Transverse colon (tissue), 4 donors: ENCODE data around the gene CYB5R4. TPM values are rescaled to one million over a fixed set of nuclear protein-coding genes. Genes with fewer than 3 reads are reported as not detected.

Experiments
- DNase-seq: peaks from one replicate; pipeline ENCODE4 v3.0.0-alpha.2; 2019
- H3K27ac ChIP-seq, 4 donors: fragments of 200-600 bp; sonication (generic); 2 replicates each; pipeline ENCODE4 v1.5.1; 2016 to 2018; ENCODE audit warnings: inconsistent platforms in 4 of 4
- H3K27me3 ChIP-seq: fragments of 200-600 bp; sonication (generic); 2 replicates; pipeline ENCODE4 v1.5.1; 2017; ENCODE audit warnings: inconsistent platforms
- H3K36me3 ChIP-seq, 4 donors: fragments of 200-600 bp; sonication (generic); 2 replicates each; pipeline ENCODE4 v1.5.1; 2017 to 2019; ENCODE audit warnings: inconsistent platforms in 4 of 4
- H3K4me1 ChIP-seq, 4 donors: fragments of 200-600 bp; sonication (generic); 2 replicates each; pipeline ENCODE4 v1.5.1; 2017 to 2020; ENCODE audit warnings: inconsistent platforms in 4 of 4
- H3K4me3 ChIP-seq, 4 donors: fragments of 200-600 bp; sonication (generic); 1 replicate in 1 of 4; 2 replicates in 3 of 4; pipeline versions ENCODE4 v1.5.1 to v1.6.1; 2017 to 2019; ENCODE audit warnings: inconsistent platforms in 4 of 4
- H3K9me3 ChIP-seq, 2 donors: fragments of 200-600 bp; sonication (generic); 2 replicates each; pipeline ENCODE4 v1.5.1; 2017 to 2019; ENCODE audit warnings: inconsistent platforms in 2 of 2
- CTCF ChIP-seq, 5 experiments: fragments of 200-600 bp in 3 of 5; fragments of 450-650 bp in 2 of 5; sonication (generic) in 3 of 5; IDR thresholded peaks; 1 replicate in 2 of 5; 2 replicates in 3 of 5; pipeline ENCODE4 v1.5.1; 2016 to 2017; ENCODE audit warnings: antibody characterized with exemption in 5 of 5, inconsistent platforms in 3 of 5, mild to moderate bottlenecking in 2 of 5, moderate library complexity in 1 of 5
- EP300 ChIP-seq: sonication (generic); formaldehyde crosslinking; IDR thresholded peaks from one replicate; pipeline ENCODE4 v1.6.1; 2017; ENCODE audit warnings: antibody characterized with exemption, low read depth
- POLR2A ChIP-seq: fragments of 450-650 bp; IDR thresholded peaks from one replicate; pipeline ENCODE4 v1.6.1; 2016; ENCODE audit warnings: antibody characterized with exemption, mild to moderate bottlenecking, moderate library complexity
- POLR2AphosphoS5 ChIP-seq, 3 donors: sonication (generic); formaldehyde crosslinking; IDR thresholded peaks; one replicate each; pipeline ENCODE4 v1.6.1; 2016; ENCODE audit warnings: antibody characterized with exemption in 3 of 3
- WGBS, 2 donors: methylation state at CpG; one replicate each; pipeline ENCODE4 v1.1.5; 2018; ENCODE audit warnings: low coverage in 1 of 2; 5-methylcytosine and 5-hydroxymethylcytosine counted together
- in situ Hi-C, 4 donors: fragments of 200-750 bp; cut with MboI; loops; one replicate each; pipeline versions ENCODE4 v1.15.0 to v1.15.1; 2017; ENCODE audit warnings: low sequenced_read_pairs in 3 of 4, low pct_ligation_motif_present in 1 of 4, low pct_unique_long_range_greater_than_20kb in 1 of 4
- intact Hi-C: fragments of 100-400 bp; cut with DNase I; formaldehyde crosslinking; loops from one replicate; pipeline ENCODE4 v1.15.1; 2023; ENCODE audit warnings: low total_unique reads
- total RNA-seq, 4 donors: library from RNA; depleted of rRNA; stranded (reverse); fragments of >200 nt; gene quantifications; one replicate each; pipeline ENCODE4 v1.1.0, GENCODE V29; 2016

CYB5R4 gene
- 10 to 100 TPM in 1 of 4 donors, 1 to 10 TPM in 3; 6.0 to 10.5 (median 8.4) TPM for total RNA-seq

DNA sequence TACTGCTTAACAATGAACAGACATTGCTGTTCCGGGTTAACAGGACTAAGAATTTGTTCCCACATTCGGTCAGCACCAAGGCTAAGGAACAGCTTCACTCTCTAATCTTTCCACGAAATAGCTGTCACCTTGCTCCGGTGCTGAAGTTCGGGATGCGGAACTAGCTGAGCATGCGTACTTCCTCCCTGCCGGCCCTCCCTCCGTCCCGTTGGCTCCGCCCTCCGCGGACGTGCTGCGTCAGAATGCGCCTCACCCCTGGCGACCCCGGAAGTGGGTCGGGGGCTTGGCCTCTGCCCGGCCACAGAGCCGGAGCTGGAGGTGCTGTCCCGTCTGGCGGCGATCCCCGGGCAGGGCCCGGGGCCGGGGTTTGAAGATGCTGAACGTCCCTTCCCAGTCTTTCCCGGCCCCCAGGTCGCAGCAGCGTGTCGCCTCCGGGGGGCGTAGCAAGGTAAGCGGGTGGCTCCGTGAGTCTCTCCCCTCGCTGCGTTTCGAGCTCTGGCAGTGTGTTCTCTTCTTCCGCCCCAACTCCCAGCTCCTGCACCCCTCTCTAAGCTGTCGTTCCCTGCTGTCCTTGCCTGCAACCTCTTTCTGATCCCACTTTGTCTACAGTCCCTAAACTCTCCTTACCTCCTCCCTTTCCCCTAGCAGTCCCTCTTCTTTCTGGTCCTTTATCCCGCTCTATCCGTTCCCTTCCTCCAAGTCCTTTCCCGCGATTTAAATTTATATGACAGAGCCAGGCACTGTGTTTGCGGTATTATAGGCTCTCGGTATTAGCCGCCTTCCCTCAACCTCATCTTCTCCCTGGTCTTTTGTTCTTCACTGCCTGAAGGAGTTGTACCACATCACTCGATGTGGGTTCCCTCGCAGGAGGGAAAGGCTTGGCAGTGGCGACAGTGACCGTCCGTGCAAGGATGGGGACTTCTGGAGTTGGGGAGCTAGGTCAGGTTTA is at the start of gene CYB5R4:
TSS of gene CYB5R4 (plus strand) at position 280 of the 949 bp plus-strand sequence. CDS start at position 374, 94 bp downstream.
- intact Hi-C loops = no loop called here

DNA sequence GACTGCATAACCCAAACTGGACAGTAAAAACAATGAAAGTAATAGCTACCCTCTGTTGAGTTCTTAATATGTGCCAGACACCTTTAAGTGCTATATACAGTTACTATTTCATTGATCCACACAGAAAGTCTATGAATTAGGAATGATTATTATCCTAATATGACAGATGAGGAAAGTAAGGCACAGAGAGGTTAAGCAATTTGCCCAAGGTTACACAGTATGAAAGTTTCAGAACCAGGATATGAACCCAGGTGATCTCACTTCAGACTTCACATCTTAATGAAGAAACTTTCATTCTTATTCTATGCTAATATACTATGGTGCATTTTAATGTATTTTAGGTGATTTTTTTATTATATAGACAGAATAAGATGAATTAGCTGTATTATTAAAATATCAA is 46.9 kb upstream of the CYB5R4 start:
- H3K27me3 ChIP-seq = no peaks in the 10 kb centered on the region
- in situ Hi-C loops (no loop called here), intact Hi-C loops (no loop called here)
- TF ChIP-seq EP300 (no peak), POLR2A (no peak), CTCF (IDR thresholded peaks at IDR 0.05) (no peak)
- H3K27ac ChIP-seq = no peak overlapping the region
- H3K4me1 ChIP-seq = no peaks in the 10 kb centered on the region
- DNase-seq = no peak
- H3K9me3 ChIP-seq = no peaks in the 10 kb centered on the region
- H3K36me3 ChIP-seq = no peaks in the 10 kb centered on the region
- no peak overlapping the region for H3K4me3 ChIP-seq

More for the DNA sequence above, at the start of gene CYB5R4:
- in situ Hi-C loops = no loop called here
- Histone ChIP-seq H3K9me3 (no peaks in the 10 kb centered on the region), H3K4me1 (peaks cover 12 to 22% (median 16%) of the 10 kb centered on the region in 4 donors), H3K4me3 (peak within 1 kb of the TSS; percentile 71 to 98 (median 84)), H3K27ac (peak within 1 kb of the TSS; percentile 82 to 94 (median 92)), H3K36me3 (peaks cover 0 to 5% (median 2%) of the 10 kb centered on the region in 4 donors), H3K27me3 (peaks cover 8% of the 10 kb centered on the region)
- 0% methylated on average over 18 to 43 of the region's 53 CpGs for WGBS, 2 donors
- TF ChIP-seq POLR2A (peak; percentile 96), CTCF (IDR thresholded peaks at IDR 0.05) (peak; percentile 24 to 42 (median 30)), EP300 (no peak), POLR2AphosphoS5 (IDR thresholded peaks at IDR 0.05) (peak; percentile 91 to 96 (median 93))
- DNase-seq = peak; percentile 97

- in situ Hi-C loops = no loop called here
- DNase-seq = no peak
- H3K27me3 ChIP-seq = no peaks in the 10 kb centered on the region
- intact Hi-C loops = no loop called here
- no peaks in the 10 kb centered on the region for H3K9me3 ChIP-seq
- no peak overlapping the region for H3K27ac ChIP-seq
- H3K4me1 ChIP-seq = no peaks in the 10 kb centered on the region
- H3K36me3 ChIP-seq = no peaks in the 10 kb centered on the region
- WGBS, 2 donors = 11 to 20% methylated on average over 2 of the region's 2 CpGs
- H3K4me3 ChIP-seq = no peak overlapping the region
- no peak for TF ChIP-seq CTCF (IDR thresholded peaks at IDR 0.05)
- TF ChIP-seq POLR2AphosphoS5 (IDR thresholded peaks at IDR 0.05) = no peak
- TF ChIP-seq EP300 = no peak
Observed at GRCh38 chr6:83815631-83816272, 43.7 kb upstream of the CYB5R4 start.

DNA sequence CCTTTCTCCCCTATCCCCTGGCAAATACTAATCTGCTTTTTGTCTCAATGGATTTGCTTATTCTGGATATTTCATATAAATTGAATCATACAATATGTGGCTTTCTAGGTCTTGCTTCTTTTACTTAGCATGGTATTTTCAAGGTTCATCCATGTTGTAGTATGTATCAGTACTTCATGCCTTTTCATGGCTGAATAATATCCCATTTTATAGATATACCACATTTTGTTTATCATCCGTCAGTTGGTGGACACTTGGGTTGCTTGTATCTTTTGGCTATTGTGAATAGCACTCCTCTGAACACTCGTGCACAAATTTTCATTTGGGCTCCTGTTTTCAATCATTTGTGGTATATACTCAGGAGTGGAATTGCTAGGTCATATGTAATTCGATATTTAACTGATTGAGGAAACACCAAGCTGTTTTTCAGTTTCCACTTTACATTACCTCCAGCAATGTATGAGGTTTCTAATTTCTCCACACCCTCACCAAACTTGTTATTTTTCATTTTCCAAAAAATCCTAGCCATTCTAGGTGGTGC is 36.8 kb upstream of the CYB5R4 start:
- in situ Hi-C loops = no loop called here
- intact Hi-C loops = no loop called here
- H3K27ac ChIP-seq = no peak overlapping the region
- 52 to 70% methylated on average over 3 of the region's 3 CpGs for WGBS, 2 donors
- no peak overlapping the region for H3K4me3 ChIP-seq
- no peaks in the 10 kb centered on the region for H3K9me3 ChIP-seq
- TF ChIP-seq CTCF (IDR thresholded peaks at IDR 0.05) = no peak
- no peak for TF ChIP-seq POLR2A
- TF ChIP-seq POLR2AphosphoS5 (IDR thresholded peaks at IDR 0.05) = no peak
- no peak for TF ChIP-seq EP300
- no peaks in the 10 kb centered on the region for H3K4me1 ChIP-seq
- no peaks in the 10 kb centered on the region for H3K36me3 ChIP-seq
- no peak for DNase-seq
- no peaks in the 10 kb centered on the region for H3K27me3 ChIP-seq
